ENCODE results near the gene PPIL1. TPM values are rescaled to one million over a fixed set of nuclear protein-coding genes. Genes with fewer than 3 reads are reported as not detected.

Gene PPIL1
- total and polyA plus RNA-seq, 2 of the 13 experiments (the other 11 are each of a cell fraction or from before 2014, with no cell fraction given) = 74.2 to 144 TPM

DNA sequence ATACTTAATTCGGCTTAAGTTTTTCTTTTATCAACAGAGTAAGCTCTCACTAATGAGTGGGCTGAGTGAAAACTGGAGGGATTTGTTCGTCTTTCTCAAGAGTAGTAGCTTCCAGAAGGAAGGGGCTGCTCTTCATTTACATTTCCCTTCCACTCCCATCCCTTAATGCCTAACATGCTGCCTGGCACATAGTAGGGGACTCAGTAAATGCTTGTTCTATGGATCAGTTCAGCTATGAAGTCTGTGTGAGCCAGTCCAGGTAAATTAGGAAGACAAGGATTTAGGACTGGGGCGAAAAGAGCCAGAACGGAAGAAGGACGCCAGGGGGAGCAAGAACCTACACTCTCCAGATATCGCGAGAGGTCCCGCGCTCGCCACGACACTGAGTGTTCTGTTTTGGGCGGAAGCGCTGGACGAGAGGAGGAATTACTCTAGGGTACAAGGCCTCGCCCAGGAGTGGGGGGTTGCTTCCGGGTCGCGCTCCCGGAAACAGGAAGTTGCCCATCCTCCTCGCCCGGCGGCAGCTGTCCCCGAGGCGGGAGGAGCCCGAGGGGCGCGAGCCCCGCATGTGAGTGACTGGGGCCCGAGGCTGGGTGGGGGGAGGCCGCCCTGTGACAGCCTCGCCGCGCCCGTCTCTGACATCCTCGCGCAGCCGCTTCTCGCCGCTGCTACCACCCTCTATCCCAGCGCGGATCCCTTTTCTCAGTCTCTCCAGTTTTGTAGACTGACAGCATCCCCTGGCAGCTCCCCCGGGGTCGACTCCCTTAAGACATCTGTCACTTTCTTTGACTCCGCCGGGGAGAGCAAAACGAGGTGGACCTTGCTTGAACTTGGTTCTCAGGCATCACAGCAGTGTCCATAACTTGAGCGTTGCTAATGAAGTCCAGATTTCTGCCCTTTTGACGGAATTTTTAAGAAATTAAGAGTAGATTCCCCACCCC is 11.1 kb upstream of the PPIL1 start, which contains the start of gene C6orf89 (continued):
- TF ChIP-seq ZNF407 (CRISPR knock-in tag; IDR thresholded peaks at IDR 0.05; ENCODE audit: not compliant biosample characterization) (peak; percentile 77), SALL1 (CRISPR knock-in tag; IDR thresholded peaks at IDR 0.05) (peak; percentile 98), TGIF2 (CRISPR knock-in tag; IDR thresholded peaks at IDR 0.05) (peak; percentile 62; the same call in 1 of the 2 replicates), CBX2 (IDR thresholded peaks at IDR 0.05; ENCODE audit: low read depth, low read length) (no peak; the same call in 1 of the 2 replicates), CBX2 (CRISPR knock-in tag; IDR thresholded peaks at IDR 0.05; ENCODE audit: low read depth) (peak; percentile 90; the same call in 1 of the 2 replicates), RBFOX2 (IDR thresholded peaks at IDR 0.05; ENCODE audit: low read depth, low read length) (peak; percentile 84), KMT2A (CRISPR knock-in tag; IDR thresholded peaks at IDR 0.05) (peak; percentile 97), ZNF768 (CRISPR knock-in tag; IDR thresholded peaks at IDR 0.05) (peak; percentile 77), CHD4 (IDR thresholded peaks at IDR 0.05; ENCODE audit: borderline replicate concordance, low read length) (no peak), THYN1 (CRISPR knock-in tag; IDR thresholded peaks at IDR 0.05; ENCODE audit: borderline replicate concordance, low read depth) (0 out of 2 replicates have a peak, but pooled peaks have one; percentile 44), ATF7 (IDR thresholded peaks at IDR 0.05) (no peak), ATF7 (CRISPR knock-in tag; IDR thresholded peaks at IDR 0.05) (peak; percentile 80; the same call in 1 of the 2 replicates), ZNF224 (CRISPR knock-in tag; IDR thresholded peaks at IDR 0.05) (peak; percentile 51; the same call in 1 of the 2 replicates), SMAD9 (CRISPR knock-in tag; IDR thresholded peaks at IDR 0.05) (peak; percentile 36; the same call in 1 of the 2 replicates), DNMT1 (CRISPR knock-in tag; IDR thresholded peaks at IDR 0.05) (peak; percentile 87; the same call in 1 of the 2 replicates), ZNF550 (CRISPR knock-in tag; IDR thresholded peaks at IDR 0.05; ENCODE audit: borderline replicate concordance) (0 out of 2 replicates have a peak, but pooled peaks have one; percentile 78), KDM2A (CRISPR knock-in tag; IDR thresholded peaks at IDR 0.05; ENCODE audit: borderline replicate concordance, low read depth) (peak; percentile 96), ATM (IDR thresholded peaks at IDR 0.05; ENCODE audit: borderline replicate concordance) (no peak), TBX2 (CRISPR knock-in tag; IDR thresholded peaks at IDR 0.05; ENCODE audit: borderline replicate concordance) (peak; percentile 92)
- TF ChIP-seq, protein P1, sequence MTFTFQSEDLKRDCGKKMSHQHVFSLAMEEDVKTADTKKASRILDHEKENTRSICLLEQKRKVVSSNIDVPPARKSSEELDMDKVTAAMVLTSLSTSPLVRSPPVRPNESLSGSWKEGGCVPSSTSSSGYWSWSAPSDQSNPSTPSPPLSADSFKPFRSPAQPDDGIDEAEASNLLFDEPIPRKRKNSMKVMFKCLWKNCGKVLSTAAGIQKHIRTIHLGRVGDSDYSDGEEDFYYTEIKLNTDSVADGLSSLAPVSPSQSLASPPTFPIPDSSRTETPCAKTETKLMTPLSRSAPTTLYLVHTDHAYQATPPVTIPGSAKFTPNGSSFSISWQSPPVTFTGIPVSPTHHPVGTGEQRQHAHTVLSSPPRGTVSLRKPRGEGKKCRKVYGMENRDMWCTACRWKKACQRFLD (CRISPR knock-in tag; IDR thresholded peaks at IDR 0.05; ENCODE audit: borderline replicate concordance) = peak; percentile 86

All from HepG2 (cell line).